HepG2 (cell line): ENCODE measurements around the gene AMPD2. TPM values are rescaled to one million over a fixed set of nuclear protein-coding genes. Genes with fewer than 3 reads are reported as not detected.

Source experiments
- ATAC-seq: fragments of 200-7000 bp; cut with Tn5 transposase; 3 replicates; pipeline ENCODE4 v1.9.1; 2020; ENCODE audit warnings: mild to moderate bottlenecking, moderate library complexity
- BruUV-seq: library from RNA; stranded (reverse); fragments of 400-500 nt; replicated peaks from 2 replicates; lab custom pipeline; 2021; lab: Mats Ljungman, UMichigan
- CTCF ChIA-PET: fragments of 300-600 bp; formaldehyde crosslinking; extraction: SDS; loops from one replicate; lab custom pipeline; 2021; ENCODE audit warnings: low total read pairs, inconsistent platforms, low intra/inter-chr PET ratio; lab: Yijun Ruan, JAX
- POLR2A ChIA-PET: fragments of 350-600 bp; sonication (Branson Sonifier 250); formaldehyde crosslinking; loops from one replicate; lab custom pipeline; 2020; ENCODE audit warnings: antibody characterized with exemption, inconsistent platforms; lab: Yijun Ruan, JAX
- DNase-seq: peaks from one replicate; pipeline ENCODE4 v3.0.0-alpha.2; 2015; ENCODE audit warnings: low spot score
- FAIRE-seq: peaks from 3 replicates; lab custom pipeline; 2011; peaks lifted over from hg19 to GRCh38; lab: Jason Lieb, UNC
- H2AFZ ChIP-seq: one replicate; pipeline ENCODE4 v1.6.1; 2011; ENCODE audit warnings: low read length, inconsistent platforms
- H3K27ac ChIP-seq: fragments of 300-600 bp; 3 replicates; pipeline ENCODE4 v1.8.0; 2011; ENCODE audit warnings: mixed run types, mild to moderate bottlenecking, mixed read lengths, low read length, inconsistent platforms; ENCODE audit not compliant: insufficient read depth; ENCODE audit errors: extremely low read length
- H3K27me3 ChIP-seq, 2 experiments: fragments of 200-600 bp in 1 of 2; 2 replicates in 1 of 2; 3 replicates in 1 of 2; pipeline versions ENCODE4 v1.6.0 to v1.8.0; 2011; ENCODE audit warnings: low read length in 2 of 2, mild to moderate bottlenecking in 2 of 2, moderate library complexity in 2 of 2, inconsistent platforms in 1 of 2; ENCODE audit not compliant: insufficient read depth in 2 of 2, control insufficient read depth in 1 of 2
- H3K36me3 ChIP-seq, 2 experiments: fragments of 200-600 bp in 1 of 2; replicated peaks in 1 of 2; 2 replicates in 1 of 2; 3 replicates in 1 of 2; pipeline versions ENCODE4 v1.5.1 to v1.8.0; 2011; ENCODE audit warnings: low read length in 2 of 2, inconsistent platforms in 1 of 2; ENCODE audit not compliant: insufficient read depth in 2 of 2, control insufficient read depth in 1 of 2
- H3K4me1 ChIP-seq: 2 replicates; pipeline ENCODE4 v1.5.1; 2012; ENCODE audit warnings: low read length, inconsistent platforms; ENCODE audit not compliant: insufficient read depth
- H3K4me2 ChIP-seq: 2 replicates; pipeline ENCODE4 v1.6.0; 2011; ENCODE audit warnings: low read depth, low read length, inconsistent platforms
- H3K4me3 ChIP-seq, 3 experiments: fragments of 200-600 bp in 1 of 3; sonication (generic), shearing (Covaris generic) in 1 of 3; replicated peaks in 1 of 3; 2 replicates each; pipeline ENCODE4 v1.5.1; 2011 to 2016; ENCODE audit warnings: low read length in 3 of 3, inconsistent platforms in 2 of 3, low read depth in 2 of 3, mild to moderate bottlenecking in 2 of 3, control low read depth in 1 of 3, mixed read lengths in 1 of 3; ENCODE audit not compliant: insufficient read depth in 1 of 3
- H3K79me2 ChIP-seq: one replicate; pipeline ENCODE4 v1.6.1; 2011; ENCODE audit warnings: low read length, inconsistent platforms; ENCODE audit not compliant: insufficient read depth
- H3K9ac ChIP-seq: 2 replicates; pipeline ENCODE4 v1.6.0; 2011; ENCODE audit warnings: mild to moderate bottlenecking, low read depth, low read length, inconsistent platforms; ENCODE audit not compliant: insufficient read depth
- H3K9me3 ChIP-seq: 2 replicates; pipeline ENCODE4 v1.5.1; 2012; ENCODE audit warnings: mild to moderate bottlenecking, low read length
- H4K20me1 ChIP-seq: 2 replicates; pipeline ENCODE4 v1.6.0; 2011; ENCODE audit warnings: inconsistent platforms, mild to moderate bottlenecking, low read length, moderate library complexity; ENCODE audit not compliant: insufficient read depth
- AGO1 ChIP-seq: fragments of 200-400 bp; formaldehyde crosslinking; IDR thresholded peaks from 2 replicates; pipeline ENCODE4 v1.6.1; 2017; ENCODE audit warnings: mild to moderate bottlenecking, low read depth, low read length, moderate library complexity; ENCODE audit not compliant: poor library complexity, severe bottlenecking
- ELK4 ChIP-seq: sonication (generic); formaldehyde crosslinking; IDR thresholded peaks from 2 replicates; pipeline ENCODE4 v1.9.0; 2021; ENCODE audit warnings: missing genetic modification reagents, borderline replicate concordance
- GATAD1 ChIP-seq: IDR thresholded peaks from 2 replicates; pipeline ENCODE4 v1.6.1; 2016; ENCODE audit warnings: missing genetic modification reagents, missing compliant biosample characterization
- NR0B2 ChIP-seq: sonication (generic); formaldehyde crosslinking; IDR thresholded peaks from 2 replicates; pipeline ENCODE4 v1.4.0; 2020; ENCODE audit warnings: mild to moderate bottlenecking, missing genetic modification reagents
- SAFB2 ChIP-seq: sonication (generic); formaldehyde crosslinking; IDR thresholded peaks from 2 replicates; pipeline ENCODE4 v1.5.1; 2020; ENCODE audit warnings: missing genetic modification reagents, low read depth, mild to moderate bottlenecking, borderline replicate concordance
- SRSF9 ChIP-seq: fragments of 200-400 bp; formaldehyde crosslinking; IDR thresholded peaks from 2 replicates; pipeline ENCODE4 v1.6.1; 2018; ENCODE audit warnings: borderline replicate concordance, mild to moderate bottlenecking, low read depth, low read length; ENCODE audit not compliant: insufficient read depth, poor library complexity, severe bottlenecking
- TSC22D2 ChIP-seq: sonication (generic); formaldehyde crosslinking; IDR thresholded peaks from 2 replicates; pipeline ENCODE4 v1.5.1; 2020; ENCODE audit warnings: missing genetic modification reagents, mild to moderate bottlenecking, borderline replicate concordance
- ZNF230 ChIP-seq: sonication (generic); formaldehyde crosslinking; IDR thresholded peaks from 2 replicates; pipeline ENCODE4 v1.4.0; 2020; ENCODE audit warnings: mild to moderate bottlenecking, missing genetic modification reagents
- ZNF772 ChIP-seq: sonication (generic); formaldehyde crosslinking; IDR thresholded peaks from 2 replicates; pipeline ENCODE4 v1.5.0; 2020; ENCODE audit warnings: mild to moderate bottlenecking, missing genetic modification reagents
- WGBS: methylation state at CpG from one replicate; pipeline ENCODE4 v1.1.6; 2017; ENCODE audit warnings: low lambda C conversion rate; 5-methylcytosine and 5-hydroxymethylcytosine counted together
- in situ Hi-C: cut with HindIII; loops from 2 replicates; pipeline ENCODE4 v1.10.0; 2017; ENCODE audit warnings: low pct_unique_long_range_greater_than_20kb; ENCODE audit not compliant: extremely low pct_ligation_motif_present
- intact Hi-C: fragments of 100-400 bp; cut with micrococcal nuclease; formaldehyde crosslinking; loops from one replicate; pipeline ENCODE4 v1.10.0; 2022; ENCODE audit not compliant: unreplicated experiment
- polyA plus RNA-seq, 8 experiments: library from polyadenylated mRNA; depleted of rRNA in 3 of 8; stranded (reverse) in 7 of 8; unstranded in 1 of 8; fragments of >200 nt; fragmentation: Illumina TruSeq in 4 of 8; extraction: Trizol in 4 of 8; gene quantifications; 2 replicates each; pipeline versions ENCODE4 v1.2.1 to v1.2.3, GENCODE V29; 2011 to 2016; ENCODE audit warnings: low read depth in 4 of 8, missing spikeins in 1 of 8, mixed read lengths in 1 of 8; ENCODE audit not compliant: insufficient read depth in 1 of 8
- total RNA-seq, 5 experiments: library from RNA; depleted of rRNA; stranded (reverse); fragments of >200 nt; fragmentation: Illumina TruSeq; extraction: Trizol; gene quantifications; 2 replicates each; pipeline ENCODE4 v1.2.3, GENCODE V29; 2016; ENCODE audit warnings: low read depth in 1 of 5
- TF ChIP-seq, protein P1 (sequence below): sonication (generic); formaldehyde crosslinking; IDR thresholded peaks from 2 replicates; pipeline ENCODE4 v1.5.0; 2020; ENCODE audit warnings: mild to moderate bottlenecking, missing genetic modification reagents, borderline replicate concordance
- TF ChIP-seq, protein P2 (sequence below): sonication (generic); formaldehyde crosslinking; IDR thresholded peaks from 2 replicates; pipeline ENCODE4 v1.8.1; 2022; ENCODE audit warnings: mild to moderate bottlenecking, missing genetic modification reagents
- TF ChIP-seq, protein P3 (sequence below): sonication (generic); formaldehyde crosslinking; IDR thresholded peaks from 2 replicates; pipeline ENCODE4 v1.5.1; 2020; ENCODE audit warnings: mild to moderate bottlenecking, missing genetic modification reagents, moderate library complexity
- TF ChIP-seq, protein P4 (sequence below): sonication (generic); formaldehyde crosslinking; IDR thresholded peaks from 2 replicates; pipeline ENCODE4 v1.5.1; 2020; ENCODE audit warnings: missing genetic modification reagents, mild to moderate bottlenecking, borderline replicate concordance

The AMPD2 gene
- total and polyA plus RNA-seq, 2 of the 13 experiments (the other 11 are each of a cell fraction or from before 2014, with no cell fraction given), result 62.3 to 82.0 TPM

DNA sequence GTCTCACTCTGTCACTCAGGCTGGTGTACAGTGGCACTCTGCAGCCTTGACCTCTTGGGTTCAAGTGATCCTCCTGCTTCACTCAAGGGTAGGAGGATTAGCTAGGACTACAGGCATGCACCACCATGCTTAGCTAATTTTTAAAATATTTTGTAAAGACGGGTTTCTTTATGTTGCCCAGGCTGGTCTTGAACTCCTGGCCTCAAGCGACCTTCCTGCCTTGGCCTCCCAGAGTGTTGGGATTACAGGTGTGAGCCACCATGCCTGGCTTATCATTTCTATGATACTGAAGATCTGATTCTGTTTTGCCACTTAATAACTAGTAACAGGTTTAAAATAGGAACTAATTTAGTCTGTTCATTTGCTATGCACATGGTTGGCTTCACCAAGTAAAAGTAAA, 37.6 kb upstream of the AMPD2 start:
- POLR2A ChIA-PET, result no interaction called here
- FAIRE-seq, result no peak
- no TSS peak for BruUV-seq
- TF ChIP-seq NR0B2 (CRISPR knock-in tag), result no peak
- TF ChIP-seq SAFB2 (CRISPR knock-in tag), result no peak
- TF ChIP-seq, protein P1, sequence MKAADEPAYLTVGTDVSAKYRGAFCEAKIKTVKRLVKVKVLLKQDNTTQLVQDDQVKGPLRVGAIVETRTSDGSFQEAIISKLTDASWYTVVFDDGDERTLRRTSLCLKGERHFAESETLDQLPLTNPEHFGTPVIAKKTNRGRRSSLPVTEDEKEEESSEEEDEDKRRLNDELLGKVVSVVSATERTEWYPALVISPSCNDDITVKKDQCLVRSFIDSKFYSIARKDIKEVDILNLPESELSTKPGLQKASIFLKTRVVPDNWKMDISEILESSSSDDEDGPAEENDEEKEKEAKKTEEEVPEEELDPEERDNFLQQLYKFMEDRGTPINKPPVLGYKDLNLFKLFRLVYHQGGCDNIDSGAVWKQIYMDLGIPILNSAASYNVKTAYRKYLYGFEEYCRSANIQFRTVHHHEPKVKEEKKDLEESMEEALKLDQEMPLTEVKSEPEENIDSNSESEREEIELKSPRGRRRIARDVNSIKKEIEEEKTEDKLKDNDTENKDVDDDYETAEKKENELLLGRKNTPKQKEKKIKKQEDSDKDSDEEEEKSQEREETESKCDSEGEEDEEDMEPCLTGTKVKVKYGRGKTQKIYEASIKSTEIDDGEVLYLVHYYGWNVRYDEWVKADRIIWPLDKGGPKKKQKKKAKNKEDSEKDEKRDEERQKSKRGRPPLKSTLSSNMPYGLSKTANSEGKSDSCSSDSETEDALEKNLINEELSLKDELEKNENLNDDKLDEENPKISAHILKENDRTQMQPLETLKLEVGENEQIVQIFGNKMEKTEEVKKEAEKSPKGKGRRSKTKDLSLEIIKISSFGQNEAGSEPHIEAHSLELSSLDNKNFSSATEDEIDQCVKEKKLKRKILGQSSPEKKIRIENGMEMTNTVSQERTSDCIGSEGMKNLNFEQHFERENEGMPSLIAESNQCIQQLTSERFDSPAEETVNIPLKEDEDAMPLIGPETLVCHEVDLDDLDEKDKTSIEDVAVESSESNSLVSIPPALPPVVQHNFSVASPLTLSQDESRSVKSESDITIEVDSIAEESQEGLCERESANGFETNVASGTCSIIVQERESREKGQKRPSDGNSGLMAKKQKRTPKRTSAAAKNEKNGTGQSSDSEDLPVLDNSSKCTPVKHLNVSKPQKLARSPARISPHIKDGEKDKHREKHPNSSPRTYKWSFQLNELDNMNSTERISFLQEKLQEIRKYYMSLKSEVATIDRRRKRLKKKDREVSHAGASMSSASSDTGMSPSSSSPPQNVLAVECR (CRISPR knock-in tag), result no peak
- TF ChIP-seq TSC22D2 (CRISPR knock-in tag), result no peak
- TF ChIP-seq, protein P2, sequence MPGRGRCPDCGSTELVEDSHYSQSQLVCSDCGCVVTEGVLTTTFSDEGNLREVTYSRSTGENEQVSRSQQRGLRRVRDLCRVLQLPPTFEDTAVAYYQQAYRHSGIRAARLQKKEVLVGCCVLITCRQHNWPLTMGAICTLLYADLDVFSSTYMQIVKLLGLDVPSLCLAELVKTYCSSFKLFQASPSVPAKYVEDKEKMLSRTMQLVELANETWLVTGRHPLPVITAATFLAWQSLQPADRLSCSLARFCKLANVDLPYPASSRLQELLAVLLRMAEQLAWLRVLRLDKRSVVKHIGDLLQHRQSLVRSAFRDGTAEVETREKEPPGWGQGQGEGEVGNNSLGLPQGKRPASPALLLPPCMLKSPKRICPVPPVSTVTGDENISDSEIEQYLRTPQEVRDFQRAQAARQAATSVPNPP, result no peak
- no peak for TF ChIP-seq AGO1
- TF ChIP-seq SRSF9, result no peak
- TF ChIP-seq ELK4, result no peak
- TF ChIP-seq ZNF772 (CRISPR knock-in tag), result no peak
- no peak for TF ChIP-seq GATAD1 (CRISPR knock-in tag)
- TF ChIP-seq ZNF230 (CRISPR knock-in tag), result no peak
- TF ChIP-seq, protein P3, sequence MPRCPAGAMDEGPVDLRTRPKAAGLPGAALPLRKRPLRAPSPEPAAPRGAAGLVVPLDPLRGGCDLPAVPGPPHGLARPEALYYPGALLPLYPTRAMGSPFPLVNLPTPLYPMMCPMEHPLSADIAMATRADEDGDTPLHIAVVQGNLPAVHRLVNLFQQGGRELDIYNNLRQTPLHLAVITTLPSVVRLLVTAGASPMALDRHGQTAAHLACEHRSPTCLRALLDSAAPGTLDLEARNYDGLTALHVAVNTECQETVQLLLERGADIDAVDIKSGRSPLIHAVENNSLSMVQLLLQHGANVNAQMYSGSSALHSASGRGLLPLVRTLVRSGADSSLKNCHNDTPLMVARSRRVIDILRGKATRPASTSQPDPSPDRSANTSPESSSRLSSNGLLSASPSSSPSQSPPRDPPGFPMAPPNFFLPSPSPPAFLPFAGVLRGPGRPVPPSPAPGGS (CRISPR knock-in tag), result no peak
- TF ChIP-seq, protein P4, sequence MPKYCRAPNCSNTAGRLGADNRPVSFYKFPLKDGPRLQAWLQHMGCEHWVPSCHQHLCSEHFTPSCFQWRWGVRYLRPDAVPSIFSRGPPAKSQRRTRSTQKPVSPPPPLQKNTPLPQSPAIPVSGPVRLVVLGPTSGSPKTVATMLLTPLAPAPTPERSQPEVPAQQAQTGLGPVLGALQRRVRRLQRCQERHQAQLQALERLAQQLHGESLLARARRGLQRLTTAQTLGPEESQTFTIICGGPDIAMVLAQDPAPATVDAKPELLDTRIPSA, result no peak

More for the DNA sequence above, 37.6 kb upstream of the AMPD2 start:
- no peak overlapping the region for H3K4me2 ChIP-seq
- H2AFZ ChIP-seq, result no peak overlapping the region
- no peak for DNase-seq
- no peaks in the 10 kb centered on the region for H3K79me2 ChIP-seq
- WGBS, result 94% methylated on average over 2 of the region's 2 CpGs
- H3K36me3 ChIP-seq, result peaks cover 11 to 54% of the 10 kb centered on the region in 2 experiments; a peak in 4 of 5 replicates
- CTCF ChIA-PET, result no interaction called here
- no peak overlapping the region for H3K9ac ChIP-seq
- H3K4me3 ChIP-seq, result no peak overlapping the region
- intact Hi-C loops (no loop called here), in situ Hi-C loops (no loop called here)
- H3K4me1 ChIP-seq, result peaks cover 36% of the 10 kb centered on the region
- no peaks in the 10 kb centered on the region for H4K20me1 ChIP-seq
- ATAC-seq, result no peak
- no peaks in the 10 kb centered on the region for H3K27me3 ChIP-seq
- H3K27ac ChIP-seq, result no peak overlapping the region
- no peaks in the 10 kb centered on the region for H3K9me3 ChIP-seq
